ENCODE results near the gene WDCP.
"Not testable (repeated sequence)": the region's sequence is repeated elsewhere in the genome, so short reads cannot be mapped to it uniquely, and the experiment has no call there.

The WDCP gene

GRCh38 chr2:24043133-24043532 is 4.1 kb downstream of the WDCP start:
- H3K4me3 ChIP-seq (ENCODE audit: low read length in 2 of 2); H3K27me3 ChIP-seq (ENCODE audit: control insufficient read depth in 3 of 3, insufficient read depth in 3 of 3, low read depth in 1 of 3, low read length in 3 of 3); H3K4me1 ChIP-seq (ENCODE audit: control insufficient read depth in 2 of 2, insufficient read depth in 1 of 2, low read depth in 1 of 2, low read length in 2 of 2); H4K91ac ChIP-seq (ENCODE audit: low read depth, low read length, poor library complexity); H2AFZ ChIP-seq (ENCODE audit: low read length); H3K14ac ChIP-seq (ENCODE audit: low read length); H3K79me1 ChIP-seq (ENCODE audit: low read depth, low read length); H4K8ac ChIP-seq (ENCODE audit: low read depth, low read length); H3K23ac ChIP-seq (ENCODE audit: low read depth, low read length, poor library complexity); H3K9me3 ChIP-seq (replicated peaks in 1 of 2; ENCODE audit: control insufficient read depth in 2 of 2, insufficient read depth in 1 of 2, low read depth in 1 of 2, low read length in 2 of 2); DNase-seq (ENCODE audit: low spot score); H3K4me2 ChIP-seq (ENCODE audit: insufficient read depth, low read length, poor library complexity, severe bottlenecking); H3K4ac ChIP-seq (ENCODE audit: low read length); H3K9ac ChIP-seq (ENCODE audit: low read depth, low read length, poor library complexity); H2BK12ac ChIP-seq (ENCODE audit: low read length); H2BK5ac ChIP-seq (ENCODE audit: low read length); H2BK120ac ChIP-seq (ENCODE audit: low read depth, low read length); H2AK5ac ChIP-seq (ENCODE audit: low read depth, low read length); H3K27ac ChIP-seq (replicated peaks; ENCODE audit: low read length); H2BK15ac ChIP-seq (ENCODE audit: low read length); H3K18ac ChIP-seq (ENCODE audit: low read length): not testable (repeated sequence)
- no CpG with 5 or more reads among the region's 6 CpGs for WGBS, 2 donors (ENCODE audit: extremely low coverage in 2 of 2, insufficient read length in 2 of 2, insufficient replicate concordance in 1 of 2)
- peaks cover 8 to 29% of the 10 kb centered on the region in 2 donors for H3K36me3 ChIP-seq (replicated peaks in 1 of 2; ENCODE audit: control insufficient read depth in 2 of 2, insufficient read depth in 2 of 2, low read length in 2 of 2)

- no peak overlapping the region for H3K4me3 ChIP-seq (ENCODE audit: low read length in 2 of 2)
- H2AFZ ChIP-seq (ENCODE audit: low read length), result no peak overlapping the region
- H3K36me3 ChIP-seq (replicated peaks in 1 of 2; ENCODE audit: control insufficient read depth in 2 of 2, insufficient read depth in 2 of 2, low read length in 2 of 2), result peaks cover 11 to 53% of the 10 kb centered on the region in 2 donors
- no peak overlapping the region for H2BK120ac ChIP-seq (ENCODE audit: low read depth, low read length)
- H3K4me2 ChIP-seq (ENCODE audit: insufficient read depth, low read length, poor library complexity, severe bottlenecking), result no peak overlapping the region
- H3K18ac ChIP-seq (ENCODE audit: low read length), result no peak overlapping the region
- no peak overlapping the region for H3K9ac ChIP-seq (ENCODE audit: low read depth, low read length, poor library complexity)
- H3K14ac ChIP-seq (ENCODE audit: low read length), result no peak overlapping the region
- DNase-seq (ENCODE audit: low spot score), result no peak
- H3K9me3 ChIP-seq (replicated peaks in 1 of 2; ENCODE audit: control insufficient read depth in 2 of 2, insufficient read depth in 1 of 2, low read depth in 1 of 2, low read length in 2 of 2), result no peaks in the 10 kb centered on the region
- H3K23ac ChIP-seq (ENCODE audit: low read depth, low read length, poor library complexity), result no peak overlapping the region
- H2AK5ac ChIP-seq (ENCODE audit: low read depth, low read length), result no peak overlapping the region
- H3K27ac ChIP-seq (replicated peaks; ENCODE audit: low read length), result no peak overlapping the region
- no peaks in the 10 kb centered on the region for H3K79me1 ChIP-seq (ENCODE audit: low read depth, low read length)
- no peaks in the 10 kb centered on the region for H3K27me3 ChIP-seq (ENCODE audit: control insufficient read depth in 3 of 3, insufficient read depth in 3 of 3, low read depth in 1 of 3, low read length in 3 of 3)
- no peak overlapping the region for H2BK5ac ChIP-seq (ENCODE audit: low read length)
- H4K8ac ChIP-seq (ENCODE audit: low read depth, low read length), result no peak overlapping the region
- no peaks in the 10 kb centered on the region for H3K4me1 ChIP-seq (ENCODE audit: control insufficient read depth in 2 of 2, insufficient read depth in 1 of 2, low read depth in 1 of 2, low read length in 2 of 2)
- no peak overlapping the region for H4K91ac ChIP-seq (ENCODE audit: low read depth, low read length, poor library complexity)
- H2BK15ac ChIP-seq (ENCODE audit: low read length), result no peak overlapping the region
- no CpG with 5 or more reads among the region's 4 CpGs for WGBS, 2 donors (ENCODE audit: extremely low coverage in 2 of 2, insufficient read length in 2 of 2, insufficient replicate concordance in 1 of 2)
- H2BK12ac ChIP-seq (ENCODE audit: low read length), result no peak overlapping the region
- H3K4ac ChIP-seq (ENCODE audit: low read length), result no peak overlapping the region
These were observed 6.7 kb downstream of the WDCP start for GRCh38 chr2:24040511-24040910.

GRCh38 chr2:24038786-24039499 is 8.2 kb downstream of the WDCP start:
- H2BK12ac ChIP-seq (ENCODE audit: low read length), result no peak overlapping the region
- H4K8ac ChIP-seq (ENCODE audit: low read depth, low read length), result no peak overlapping the region
- no peak overlapping the region for H3K18ac ChIP-seq (ENCODE audit: low read length)
- H3K4me2 ChIP-seq (ENCODE audit: insufficient read depth, low read length, poor library complexity, severe bottlenecking), result no peak overlapping the region
- H2AFZ ChIP-seq (ENCODE audit: low read length), result no peak overlapping the region
- WGBS, 2 donors (ENCODE audit: extremely low coverage in 2 of 2, insufficient read length in 2 of 2, insufficient replicate concordance in 1 of 2), result no CpG with 5 or more reads among the region's 9 CpGs
- no peak overlapping the region for H2AK5ac ChIP-seq (ENCODE audit: low read depth, low read length)
- H3K27me3 ChIP-seq (ENCODE audit: control insufficient read depth in 3 of 3, insufficient read depth in 3 of 3, low read depth in 1 of 3, low read length in 3 of 3), result no peaks in the 10 kb centered on the region
- no peak for DNase-seq (ENCODE audit: low spot score)
- no peaks in the 10 kb centered on the region for H3K4me1 ChIP-seq (ENCODE audit: control insufficient read depth in 2 of 2, insufficient read depth in 1 of 2, low read depth in 1 of 2, low read length in 2 of 2)
- H3K9ac ChIP-seq (ENCODE audit: low read depth, low read length, poor library complexity), result no peak overlapping the region
- peaks cover 11 to 60% of the 10 kb centered on the region in 2 donors for H3K36me3 ChIP-seq (replicated peaks in 1 of 2; ENCODE audit: control insufficient read depth in 2 of 2, insufficient read depth in 2 of 2, low read length in 2 of 2)
- H3K4ac ChIP-seq (ENCODE audit: low read length), result no peak overlapping the region
- no peak overlapping the region for H4K91ac ChIP-seq (ENCODE audit: low read depth, low read length, poor library complexity)
- no peak overlapping the region for H3K27ac ChIP-seq (replicated peaks; ENCODE audit: low read length)
- no peak overlapping the region for H3K14ac ChIP-seq (ENCODE audit: low read length)
- H3K4me3 ChIP-seq (ENCODE audit: low read length in 2 of 2), result no peak overlapping the region
- no peak overlapping the region for H3K23ac ChIP-seq (ENCODE audit: low read depth, low read length, poor library complexity)
- no peaks in the 10 kb centered on the region for H3K79me1 ChIP-seq (ENCODE audit: low read depth, low read length)
- H3K9me3 ChIP-seq (replicated peaks in 1 of 2; ENCODE audit: control insufficient read depth in 2 of 2, insufficient read depth in 1 of 2, low read depth in 1 of 2, low read length in 2 of 2), result no peaks in the 10 kb centered on the region
- no peak overlapping the region for H2BK5ac ChIP-seq (ENCODE audit: low read length)
- H2BK15ac ChIP-seq (ENCODE audit: low read length), result no peak overlapping the region
- no peak overlapping the region for H2BK120ac ChIP-seq (ENCODE audit: low read depth, low read length)

GRCh38 chr2:24026233-24026632 is 21.0 kb downstream of the WDCP start:
- H3K9ac ChIP-seq (ENCODE audit: low read depth, low read length, poor library complexity), result no peak overlapping the region
- no peak overlapping the region for H2BK12ac ChIP-seq (ENCODE audit: low read length)
- no peaks in the 10 kb centered on the region for H3K9me3 ChIP-seq (replicated peaks in 1 of 2; ENCODE audit: control insufficient read depth in 2 of 2, insufficient read depth in 1 of 2, low read depth in 1 of 2, low read length in 2 of 2)
- no peak overlapping the region for H3K18ac ChIP-seq (ENCODE audit: low read length)
- no peak overlapping the region for H3K14ac ChIP-seq (ENCODE audit: low read length)
- H3K27ac ChIP-seq (replicated peaks; ENCODE audit: low read length), result no peak overlapping the region
- H3K79me1 ChIP-seq (ENCODE audit: low read depth, low read length), result peaks cover 6% of the 10 kb centered on the region
- no peak overlapping the region for H4K91ac ChIP-seq (ENCODE audit: low read depth, low read length, poor library complexity)
- peaks cover 17 to 74% of the 10 kb centered on the region in 2 donors for H3K36me3 ChIP-seq (replicated peaks in 1 of 2; ENCODE audit: control insufficient read depth in 2 of 2, insufficient read depth in 2 of 2, low read length in 2 of 2)
- H3K4me2 ChIP-seq (ENCODE audit: insufficient read depth, low read length, poor library complexity, severe bottlenecking), result no peak overlapping the region
- no peak overlapping the region for H3K23ac ChIP-seq (ENCODE audit: low read depth, low read length, poor library complexity)
- peak overlapping the region; percentile 19 for H2AFZ ChIP-seq (ENCODE audit: low read length)
- H4K8ac ChIP-seq (ENCODE audit: low read depth, low read length), result no peak overlapping the region
- H2AK5ac ChIP-seq (ENCODE audit: low read depth, low read length), result no peak overlapping the region
- H3K4me3 ChIP-seq (ENCODE audit: low read length in 2 of 2), result no peak overlapping the region
- peaks cover 4 to 18% of the 10 kb centered on the region in 2 donors for H3K4me1 ChIP-seq (ENCODE audit: control insufficient read depth in 2 of 2, insufficient read depth in 1 of 2, low read depth in 1 of 2, low read length in 2 of 2)
- no peak overlapping the region for H2BK15ac ChIP-seq (ENCODE audit: low read length)
- DNase-seq (ENCODE audit: low spot score), result no peak
- H2BK120ac ChIP-seq (ENCODE audit: low read depth, low read length), result no peak overlapping the region
- WGBS, 2 donors (ENCODE audit: extremely low coverage in 2 of 2, insufficient read length in 2 of 2, insufficient replicate concordance in 1 of 2), result no CpG with 5 or more reads among the region's 2 CpGs
- no peak overlapping the region for H3K4ac ChIP-seq (ENCODE audit: low read length)
- no peaks in the 10 kb centered on the region for H3K27me3 ChIP-seq (ENCODE audit: control insufficient read depth in 3 of 3, insufficient read depth in 3 of 3, low read depth in 1 of 3, low read length in 3 of 3)
- no peak overlapping the region for H2BK5ac ChIP-seq (ENCODE audit: low read length)

All from neuronal stem cell (in vitro differentiated cells).